HepG2 (cell line): Measurements from ENCODE around the gene CPSF7. TPM values are rescaled to one million over a fixed set of nuclear protein-coding genes. Genes with fewer than 3 reads are reported as not detected.

Experiments used
- ARID2 ChIP-seq: sonication (generic); formaldehyde crosslinking; IDR thresholded peaks from 2 replicates; pipeline ENCODE4 v1.8.1; 2022; ENCODE audit warnings: mild to moderate bottlenecking, missing genetic modification reagents, borderline replicate concordance
- ARNT2 ChIP-seq: sonication (generic); formaldehyde crosslinking; IDR thresholded peaks from 2 replicates; pipeline ENCODE4 v1.8.0; 2022; ENCODE audit warnings: mild to moderate bottlenecking, low read depth, missing genetic modification reagents, moderate library complexity
- FOXA1 ChIP-seq, 2 experiments: fragments of 450-650 bp in 1 of 2; sonication (generic) in 1 of 2; formaldehyde crosslinking in 1 of 2; IDR thresholded peaks; 2 replicates each; pipeline versions ENCODE4 v1.4.0 to v1.6.1; 2016 to 2020; ENCODE audit warnings: missing genetic modification reagents in 1 of 2
- FOXJ3 ChIP-seq: sonication (generic); formaldehyde crosslinking; IDR thresholded peaks from 2 replicates; pipeline ENCODE4 v1.4.0; 2020; ENCODE audit warnings: missing genetic modification reagents, mild to moderate bottlenecking, borderline replicate concordance
- HOXA5 ChIP-seq: sonication (generic); formaldehyde crosslinking; IDR thresholded peaks from 2 replicates; pipeline ENCODE4 v1.4.0; 2020; ENCODE audit warnings: missing genetic modification reagents
- IKZF4 ChIP-seq: sonication (generic); formaldehyde crosslinking; IDR thresholded peaks from 2 replicates; pipeline ENCODE4 v1.5.1; 2020; ENCODE audit warnings: borderline replicate concordance, mild to moderate bottlenecking, low read depth, missing genetic modification reagents; ENCODE audit errors: not compliant biosample characterization
- RAD21 ChIP-seq: fragments of 450-650 bp; formaldehyde crosslinking; IDR thresholded peaks from 2 replicates; pipeline ENCODE4 v1.5.0; 2020; ENCODE audit warnings: mild to moderate bottlenecking
- RAD51 ChIP-seq: fragments of 450-650 bp; IDR thresholded peaks from 2 replicates; pipeline ENCODE4 v1.6.1; 2016; ENCODE audit warnings: borderline replicate concordance
- RXRA ChIP-seq: sonication (generic); formaldehyde crosslinking; IDR thresholded peaks from 2 replicates; pipeline ENCODE4 v1.5.1; 2020; ENCODE audit warnings: missing genetic modification reagents
- TSC22D2 ChIP-seq: sonication (generic); formaldehyde crosslinking; IDR thresholded peaks from 2 replicates; pipeline ENCODE4 v1.5.1; 2020; ENCODE audit warnings: missing genetic modification reagents, mild to moderate bottlenecking, borderline replicate concordance
- ZC3H4 ChIP-seq: sonication (generic); formaldehyde crosslinking; IDR thresholded peaks from 2 replicates; pipeline ENCODE4 v1.4.0; 2020; ENCODE audit warnings: missing genetic modification reagents, borderline replicate concordance
- ZNF274 ChIP-seq: sonication (generic); formaldehyde crosslinking; IDR thresholded peaks from 2 replicates; pipeline ENCODE4 v1.5.1; 2020; ENCODE audit warnings: mild to moderate bottlenecking, missing genetic modification reagents
- ZNF563 ChIP-seq: sonication (generic); formaldehyde crosslinking; IDR thresholded peaks from 2 replicates; pipeline ENCODE4 v1.8.0; 2022; ENCODE audit warnings: mild to moderate bottlenecking, moderate library complexity, missing genetic modification reagents
- polyA plus RNA-seq, 8 experiments: library from polyadenylated mRNA; depleted of rRNA in 3 of 8; stranded (reverse) in 7 of 8; unstranded in 1 of 8; fragments of >200 nt; fragmentation: Illumina TruSeq in 4 of 8; extraction: Trizol in 4 of 8; gene quantifications; 2 replicates each; pipeline versions ENCODE4 v1.2.1 to v1.2.3, GENCODE V29; 2011 to 2016; ENCODE audit warnings: low read depth in 4 of 8, missing spikeins in 1 of 8, mixed read lengths in 1 of 8; ENCODE audit not compliant: insufficient read depth in 1 of 8
- total RNA-seq, 5 experiments: library from RNA; depleted of rRNA; stranded (reverse); fragments of >200 nt; fragmentation: Illumina TruSeq; extraction: Trizol; gene quantifications; 2 replicates each; pipeline ENCODE4 v1.2.3, GENCODE V29; 2016; ENCODE audit warnings: low read depth in 1 of 5
- TF ChIP-seq, protein P1 (sequence below): sonication (generic); formaldehyde crosslinking; IDR thresholded peaks from 2 replicates; pipeline ENCODE4 v1.9.0; 2021; ENCODE audit warnings: missing genetic modification reagents, borderline replicate concordance
- TF ChIP-seq, protein P2 (sequence below): sonication (generic); formaldehyde crosslinking; IDR thresholded peaks from 2 replicates; pipeline ENCODE4 v1.4.0; 2020; ENCODE audit warnings: missing genetic modification reagents
- TF ChIP-seq, protein P3 (sequence below): sonication (generic); formaldehyde crosslinking; IDR thresholded peaks from 2 replicates; pipeline ENCODE4 v1.8.1; 2023; ENCODE audit warnings: mild to moderate bottlenecking, missing genetic modification reagents
- TF ChIP-seq, protein P4 (sequence below): sonication (generic); formaldehyde crosslinking; IDR thresholded peaks from 2 replicates; pipeline ENCODE4 v1.4.0; 2020; ENCODE audit warnings: missing genetic modification reagents

CPSF7 gene
- total and polyA plus RNA-seq, 2 of the 13 experiments (the other 11 are each of a cell fraction or from before 2014, with no cell fraction given): 34.1 to 36.8 TPM

DNA sequence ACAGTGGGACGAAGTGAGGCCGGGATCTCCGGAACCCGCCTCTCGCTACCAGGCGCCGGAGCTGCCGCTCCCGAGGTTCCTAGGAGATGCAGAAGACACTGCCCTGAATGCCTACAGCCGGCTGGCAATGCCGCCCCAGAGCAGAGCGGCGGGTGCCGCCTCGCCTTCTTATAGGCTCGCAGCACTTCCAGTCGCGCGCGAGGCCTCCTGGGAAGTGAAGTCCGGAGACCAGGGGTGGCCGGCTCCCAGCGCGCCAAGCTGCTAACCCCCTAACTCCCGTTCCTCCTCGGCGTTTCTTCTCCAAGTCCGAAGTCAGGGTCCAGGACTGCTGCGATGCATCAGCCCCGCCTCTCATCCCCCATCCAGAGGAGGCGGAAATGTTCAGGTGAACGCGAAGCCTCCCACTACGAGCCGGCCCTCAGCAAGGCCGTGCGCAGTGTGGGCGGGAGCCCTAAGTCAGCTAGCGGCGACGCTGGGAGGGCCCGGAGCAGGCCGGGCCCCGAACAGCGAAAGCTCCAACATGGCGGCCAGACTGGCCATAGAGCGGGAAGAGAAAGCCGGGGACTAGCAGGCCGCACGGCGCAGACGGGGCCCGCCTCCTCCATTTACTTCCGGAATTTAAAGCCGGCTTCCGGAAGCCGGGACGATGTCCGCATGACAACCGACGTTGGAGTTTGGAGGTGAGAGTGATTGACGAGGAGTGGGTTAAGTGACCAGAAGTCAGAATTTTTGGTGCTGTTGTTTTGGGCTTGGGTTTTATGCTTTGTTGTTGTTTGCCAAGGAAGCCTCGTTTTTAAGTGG is 67.8 kb downstream of the CPSF7 start, which contains the start of the genes CYB561A3 and TMEM138 (continued):
- TF ChIP-seq, protein P1, sequence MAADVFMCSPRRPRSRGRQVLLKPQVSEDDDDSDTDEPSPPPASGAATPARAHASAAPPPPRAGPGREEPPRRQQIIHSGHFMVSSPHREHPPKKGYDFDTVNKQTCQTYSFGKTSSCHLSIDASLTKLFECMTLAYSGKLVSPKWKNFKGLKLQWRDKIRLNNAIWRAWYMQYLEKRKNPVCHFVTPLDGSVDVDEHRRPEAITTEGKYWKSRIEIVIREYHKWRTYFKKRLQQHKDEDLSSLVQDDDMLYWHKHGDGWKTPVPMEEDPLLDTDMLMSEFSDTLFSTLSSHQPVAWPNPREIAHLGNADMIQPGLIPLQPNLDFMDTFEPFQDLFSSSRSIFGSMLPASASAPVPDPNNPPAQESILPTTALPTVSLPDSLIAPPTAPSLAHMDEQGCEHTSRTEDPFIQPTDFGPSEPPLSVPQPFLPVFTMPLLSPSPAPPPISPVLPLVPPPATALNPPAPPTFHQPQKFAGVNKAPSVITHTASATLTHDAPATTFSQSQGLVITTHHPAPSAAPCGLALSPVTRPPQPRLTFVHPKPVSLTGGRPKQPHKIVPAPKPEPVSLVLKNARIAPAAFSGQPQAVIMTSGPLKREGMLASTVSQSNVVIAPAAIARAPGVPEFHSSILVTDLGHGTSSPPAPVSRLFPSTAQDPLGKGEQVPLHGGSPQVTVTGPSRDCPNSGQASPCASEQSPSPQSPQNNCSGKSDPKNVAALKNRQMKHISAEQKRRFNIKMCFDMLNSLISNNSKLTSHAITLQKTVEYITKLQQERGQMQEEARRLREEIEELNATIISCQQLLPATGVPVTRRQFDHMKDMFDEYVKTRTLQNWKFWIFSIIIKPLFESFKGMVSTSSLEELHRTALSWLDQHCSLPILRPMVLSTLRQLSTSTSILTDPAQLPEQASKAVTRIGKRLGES (CRISPR knock-in tag): no peak
- TF ChIP-seq, protein P2, sequence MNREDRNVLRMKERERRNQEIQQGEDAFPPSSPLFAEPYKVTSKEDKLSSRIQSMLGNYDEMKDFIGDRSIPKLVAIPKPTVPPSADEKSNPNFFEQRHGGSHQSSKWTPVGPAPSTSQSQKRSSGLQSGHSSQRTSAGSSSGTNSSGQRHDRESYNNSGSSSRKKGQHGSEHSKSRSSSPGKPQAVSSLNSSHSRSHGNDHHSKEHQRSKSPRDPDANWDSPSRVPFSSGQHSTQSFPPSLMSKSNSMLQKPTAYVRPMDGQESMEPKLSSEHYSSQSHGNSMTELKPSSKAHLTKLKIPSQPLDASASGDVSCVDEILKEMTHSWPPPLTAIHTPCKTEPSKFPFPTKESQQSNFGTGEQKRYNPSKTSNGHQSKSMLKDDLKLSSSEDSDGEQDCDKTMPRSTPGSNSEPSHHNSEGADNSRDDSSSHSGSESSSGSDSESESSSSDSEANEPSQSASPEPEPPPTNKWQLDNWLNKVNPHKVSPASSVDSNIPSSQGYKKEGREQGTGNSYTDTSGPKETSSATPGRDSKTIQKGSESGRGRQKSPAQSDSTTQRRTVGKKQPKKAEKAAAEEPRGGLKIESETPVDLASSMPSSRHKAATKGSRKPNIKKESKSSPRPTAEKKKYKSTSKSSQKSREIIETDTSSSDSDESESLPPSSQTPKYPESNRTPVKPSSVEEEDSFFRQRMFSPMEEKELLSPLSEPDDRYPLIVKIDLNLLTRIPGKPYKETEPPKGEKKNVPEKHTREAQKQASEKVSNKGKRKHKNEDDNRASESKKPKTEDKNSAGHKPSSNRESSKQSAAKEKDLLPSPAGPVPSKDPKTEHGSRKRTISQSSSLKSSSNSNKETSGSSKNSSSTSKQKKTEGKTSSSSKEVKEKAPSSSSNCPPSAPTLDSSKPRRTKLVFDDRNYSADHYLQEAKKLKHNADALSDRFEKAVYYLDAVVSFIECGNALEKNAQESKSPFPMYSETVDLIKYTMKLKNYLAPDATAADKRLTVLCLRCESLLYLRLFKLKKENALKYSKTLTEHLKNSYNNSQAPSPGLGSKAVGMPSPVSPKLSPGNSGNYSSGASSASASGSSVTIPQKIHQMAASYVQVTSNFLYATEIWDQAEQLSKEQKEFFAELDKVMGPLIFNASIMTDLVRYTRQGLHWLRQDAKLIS (CRISPR knock-in tag): no peak
- TF ChIP-seq ZNF274 (CRISPR knock-in tag) (peak; percentile 67; the same call in 1 of the 2 replicates), FOXA1 (IDR thresholded peaks at IDR 0.05) (no peak), FOXA1 (CRISPR knock-in tag; IDR thresholded peaks at IDR 0.05) (no peak), RXRA (CRISPR knock-in tag) (0 out of 2 replicates have a peak, but pooled peaks have one; percentile 60), ARNT2 (CRISPR knock-in tag) (peak; percentile 79), RAD21 (CRISPR knock-in tag) (no peak; the same call in 1 of the 2 replicates), TSC22D2 (CRISPR knock-in tag) (peak; percentile 61; the same call in 1 of the 2 replicates), ZC3H4 (CRISPR knock-in tag) (no peak), ARID2 (CRISPR knock-in tag) (0 out of 2 replicates have a peak, but pooled peaks have one; percentile 5), FOXJ3 (CRISPR knock-in tag) (peak; percentile 50; the same call in 1 of the 2 replicates), RAD51 (no peak), IKZF4 (CRISPR knock-in tag) (peak; percentile 22), HOXA5 (CRISPR knock-in tag) (peak; percentile 48), ZNF563 (CRISPR knock-in tag) (peak; percentile 89; the same call in 1 of the 2 replicates)
- TF ChIP-seq, protein P3, sequence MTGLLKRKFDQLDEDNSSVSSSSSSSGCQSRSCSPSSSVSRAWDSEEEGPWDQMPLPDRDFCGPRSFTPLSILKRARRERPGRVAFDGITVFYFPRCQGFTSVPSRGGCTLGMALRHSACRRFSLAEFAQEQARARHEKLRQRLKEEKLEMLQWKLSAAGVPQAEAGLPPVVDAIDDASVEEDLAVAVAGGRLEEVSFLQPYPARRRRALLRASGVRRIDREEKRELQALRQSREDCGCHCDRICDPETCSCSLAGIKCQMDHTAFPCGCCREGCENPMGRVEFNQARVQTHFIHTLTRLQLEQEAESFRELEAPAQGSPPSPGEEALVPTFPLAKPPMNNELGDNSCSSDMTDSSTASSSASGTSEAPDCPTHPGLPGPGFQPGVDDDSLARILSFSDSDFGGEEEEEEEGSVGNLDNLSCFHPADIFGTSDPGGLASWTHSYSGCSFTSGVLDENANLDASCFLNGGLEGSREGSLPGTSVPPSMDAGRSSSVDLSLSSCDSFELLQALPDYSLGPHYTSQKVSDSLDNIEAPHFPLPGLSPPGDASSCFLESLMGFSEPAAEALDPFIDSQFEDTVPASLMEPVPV (CRISPR knock-in tag): peak; percentile 82; the same call in 1 of the 2 replicates
- TF ChIP-seq, protein P4, sequence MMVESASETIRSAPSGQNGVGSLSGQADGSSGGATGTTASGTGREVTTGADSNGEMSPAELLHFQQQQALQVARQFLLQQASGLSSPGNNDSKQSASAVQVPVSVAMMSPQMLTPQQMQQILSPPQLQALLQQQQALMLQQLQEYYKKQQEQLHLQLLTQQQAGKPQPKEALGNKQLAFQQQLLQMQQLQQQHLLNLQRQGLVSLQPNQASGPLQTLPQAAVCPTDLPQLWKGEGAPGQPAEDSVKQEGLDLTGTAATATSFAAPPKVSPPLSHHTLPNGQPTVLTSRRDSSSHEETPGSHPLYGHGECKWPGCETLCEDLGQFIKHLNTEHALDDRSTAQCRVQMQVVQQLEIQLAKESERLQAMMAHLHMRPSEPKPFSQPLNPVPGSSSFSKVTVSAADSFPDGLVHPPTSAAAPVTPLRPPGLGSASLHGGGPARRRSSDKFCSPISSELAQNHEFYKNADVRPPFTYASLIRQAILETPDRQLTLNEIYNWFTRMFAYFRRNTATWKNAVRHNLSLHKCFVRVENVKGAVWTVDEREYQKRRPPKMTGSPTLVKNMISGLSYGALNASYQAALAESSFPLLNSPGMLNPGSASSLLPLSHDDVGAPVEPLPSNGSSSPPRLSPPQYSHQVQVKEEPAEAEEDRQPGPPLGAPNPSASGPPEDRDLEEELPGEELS (CRISPR knock-in tag): no peak
